C4-2B (cell line): ENCODE measurements around the gene CORO2B.
A peak's percentile ranks its signal among the peaks of the same experiment; 100 is the strongest.

Experiments used
- H3K27ac ChIP-seq: fragments of 450-650 bp; 2 replicates; pipeline ENCODE4 v1.5.1; 2017
- CTCF ChIP-seq: fragments of 450-650 bp; conservative IDR thresholded peaks from 2 replicates; pipeline ENCODE4 v1.5.1; 2017; ENCODE audit warnings: mild to moderate bottlenecking
- ZFX ChIP-seq: fragments of 450-650 bp; IDR thresholded peaks from 2 replicates; pipeline ENCODE4 v1.6.1; 2017

The CORO2B gene

DNA sequence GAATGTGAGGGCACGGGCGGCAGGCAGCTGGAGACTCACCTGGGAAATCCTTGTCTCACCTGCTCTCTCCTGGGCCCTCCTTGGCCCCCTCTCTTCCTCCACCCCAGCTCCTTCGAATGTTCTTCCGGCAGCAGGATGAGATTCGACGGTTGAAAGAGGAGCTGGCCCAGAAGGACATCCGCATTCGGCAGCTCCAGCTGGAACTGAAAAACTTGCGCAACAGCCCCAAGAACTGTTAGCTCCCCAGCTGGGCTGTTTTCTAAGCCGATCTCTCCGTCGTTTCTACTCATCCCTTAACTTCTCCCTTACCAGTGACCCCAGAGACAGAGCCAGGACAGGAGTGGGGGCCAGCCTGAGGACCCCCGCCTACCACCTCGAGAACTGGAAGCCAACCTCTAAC is 146.9 kb downstream of the CORO2B start:
- H3K27ac ChIP-seq, result no peak overlapping the region
- TF ChIP-seq CTCF, result no peak
- no peak for TF ChIP-seq ZFX

GRCh38 chr15:68726246-68726645 is 147.5 kb downstream of the CORO2B start:
- no peak for TF ChIP-seq ZFX
- no peak overlapping the region for H3K27ac ChIP-seq

GRCh38 chr15:68729789-68730411 is 151.1 kb downstream of the CORO2B start:
- TF ChIP-seq ZFX, result no peak
- no peak for TF ChIP-seq CTCF
- no peak overlapping the region for H3K27ac ChIP-seq

DNA sequence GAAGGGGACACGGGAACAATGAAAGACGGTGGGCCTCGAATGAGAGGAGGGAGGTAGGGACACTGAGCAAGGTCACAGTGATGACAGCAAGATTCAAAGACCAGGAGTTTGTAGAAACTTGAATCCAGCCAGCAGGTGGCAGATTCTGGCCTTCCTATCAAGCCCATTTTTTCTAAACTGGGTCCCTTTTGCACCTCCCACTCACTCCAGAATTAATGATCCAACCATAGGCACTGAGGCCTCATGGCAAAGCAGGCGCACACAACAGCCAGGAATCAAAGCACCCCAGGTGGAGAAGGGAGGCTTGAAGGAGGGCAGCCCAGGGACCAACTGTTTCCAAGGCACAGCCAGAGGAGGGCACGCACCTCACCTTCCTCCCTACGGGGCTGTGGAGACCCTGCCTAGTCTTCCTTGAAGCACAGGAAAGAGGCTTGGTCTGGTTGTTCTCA is 151.7 kb downstream of the CORO2B start:
- TF ChIP-seq ZFX (no peak), CTCF (peak; percentile 68)
- H3K27ac ChIP-seq, result no peak overlapping the region

GRCh38 chr15:68730976-68731897 is 152.4 kb downstream of the CORO2B start:
- TF ChIP-seq ZFX, result no peak
- TF ChIP-seq CTCF, result no peak
- no peak overlapping the region for H3K27ac ChIP-seq

- H3K27ac ChIP-seq, result no peak overlapping the region
- no peak for TF ChIP-seq CTCF
- TF ChIP-seq ZFX, result no peak
Measured at GRCh38 chr15:68732451-68732850, 153.7 kb downstream of the CORO2B start.

DNA sequence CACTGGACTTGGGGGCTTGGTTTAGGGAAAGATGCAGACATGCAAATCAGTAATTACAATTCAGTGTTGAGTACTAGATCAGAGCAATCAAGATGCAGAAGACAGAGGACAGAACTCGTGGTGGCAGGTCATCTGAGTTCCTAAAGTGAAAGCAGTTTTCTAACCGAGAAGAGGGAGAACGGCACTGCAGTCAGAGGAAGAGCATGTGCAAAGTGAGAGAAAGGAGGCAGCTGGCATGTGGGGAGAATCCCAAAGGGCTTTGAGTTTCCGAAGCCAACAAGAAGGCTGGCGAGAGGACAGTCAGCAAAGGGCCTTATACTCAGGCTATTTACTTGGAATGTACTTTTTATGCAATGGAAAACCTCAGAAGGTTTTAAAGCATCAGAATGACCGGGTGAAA is 154.9 kb downstream of the CORO2B start:
- no peak overlapping the region for H3K27ac ChIP-seq
- TF ChIP-seq ZFX, result no peak
- TF ChIP-seq CTCF, result no peak
